HEK293T (cell line): Measurements from ENCODE around the gene PEX7.

Source experiments
- CTCF ChIA-PET: fragments of 350-600 bp; formaldehyde crosslinking; extraction: SDS; loops from one replicate; lab custom pipeline; 2021; ENCODE audit warnings: antibody characterized with exemption, inconsistent platforms; lab: Yijun Ruan, JAX
- POLR2A ChIA-PET: fragments of 350-600 bp; formaldehyde crosslinking; extraction: SDS; loops from one replicate; lab custom pipeline; 2020; ENCODE audit warnings: antibody characterized with exemption, inconsistent platforms; lab: Yijun Ruan, JAX
- DNase-seq: peaks from one replicate; pipeline ENCODE4 v3.0.0; 2012; ENCODE audit warnings: mixed read lengths; ENCODE audit errors: extremely low spot score
- ARNT ChIP-seq: fragments of 450-650 bp; IDR thresholded peaks from 2 replicates; pipeline ENCODE4 v1.6.1; 2017; ENCODE audit warnings: mild to moderate bottlenecking
- BHLHE40 ChIP-seq: fragments of 450-650 bp; IDR thresholded peaks from 2 replicates; pipeline ENCODE4 v1.6.1; 2016; ENCODE audit warnings: mild to moderate bottlenecking, moderate library complexity, borderline replicate concordance
- CTBP1 ChIP-seq: fragments of 450-650 bp; IDR thresholded peaks from 2 replicates; pipeline ENCODE4 v1.6.1; 2016; ENCODE audit warnings: borderline replicate concordance
- ELF4 ChIP-seq: fragments of 450-650 bp; IDR thresholded peaks from 2 replicates; pipeline ENCODE4 v1.6.1; 2017; ENCODE audit warnings: antibody characterized with exemption
- FOXA1 ChIP-seq: fragments of 450-650 bp; IDR thresholded peaks from 2 replicates; pipeline ENCODE4 v1.6.1; 2016; ENCODE audit warnings: mild to moderate bottlenecking
- FOXK2 ChIP-seq: fragments of 450-650 bp; IDR thresholded peaks from 2 replicates; pipeline ENCODE4 v1.6.1; 2016; ENCODE audit warnings: mild to moderate bottlenecking
- FOXM1 ChIP-seq: fragments of 450-650 bp; IDR thresholded peaks from 2 replicates; pipeline ENCODE4 v1.6.1; 2017; ENCODE audit warnings: mild to moderate bottlenecking, borderline replicate concordance
- HDGF ChIP-seq: fragments of 450-650 bp; IDR thresholded peaks from 2 replicates; pipeline ENCODE4 v1.6.1; 2017; ENCODE audit warnings: antibody characterized with exemption, borderline replicate concordance
- L3MBTL2 ChIP-seq: fragments of 450-650 bp; conservative IDR thresholded peaks from 2 replicates; pipeline ENCODE4 v1.6.1; 2016; ENCODE audit warnings: mild to moderate bottlenecking
- LEF1 ChIP-seq: fragments of 450-650 bp; IDR thresholded peaks from 2 replicates; pipeline ENCODE4 v1.6.1; 2017; ENCODE audit warnings: mild to moderate bottlenecking, borderline replicate concordance
- NFRKB ChIP-seq: fragments of 450-650 bp; IDR thresholded peaks from 2 replicates; pipeline ENCODE4 v1.6.1; 2016; ENCODE audit warnings: mild to moderate bottlenecking, moderate library complexity
- SP1 ChIP-seq: fragments of 450-650 bp; IDR thresholded peaks from 2 replicates; pipeline ENCODE4 v1.6.1; 2017
- SUZ12 ChIP-seq: fragments of 450-650 bp; IDR thresholded peaks from 2 replicates; pipeline ENCODE4 v1.6.1; 2016; ENCODE audit warnings: mild to moderate bottlenecking
- TARDBP ChIP-seq: fragments of 450-650 bp; IDR thresholded peaks from 2 replicates; pipeline ENCODE4 v1.6.1; 2016
- ZNF384 ChIP-seq: fragments of 450-650 bp; IDR thresholded peaks from 2 replicates; pipeline ENCODE4 v1.6.1; 2016
- TF ChIP-seq, protein P1 (sequence below): fragments of 450-650 bp; IDR thresholded peaks from 2 replicates; pipeline ENCODE4 v1.6.1; 2016

Gene PEX7

DNA sequence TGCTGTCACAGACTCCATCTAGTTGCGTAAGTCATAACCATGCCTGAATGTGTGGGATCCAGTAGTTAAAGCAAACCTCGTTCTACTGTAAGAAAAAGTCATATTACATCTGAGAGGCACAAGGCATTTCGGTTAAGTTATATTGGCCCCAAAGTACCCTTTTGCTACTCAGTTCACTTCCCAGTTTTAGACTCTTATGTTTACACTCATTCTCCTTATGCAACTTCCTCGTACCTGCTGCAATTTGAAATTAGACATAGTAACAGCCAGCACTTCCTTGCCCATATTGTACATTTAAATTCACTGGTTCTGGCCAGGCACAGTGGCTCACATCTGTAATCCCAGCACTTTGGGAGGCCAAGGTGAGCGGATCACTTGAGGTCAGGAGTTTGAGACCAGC, 37.0 kb downstream of the PEX7 start:
- DNase-seq = no peak
- no peak for TF ChIP-seq ELF4
- no peak for TF ChIP-seq SUZ12
- no peak for TF ChIP-seq ARNT
- no peak for TF ChIP-seq FOXK2
- TF ChIP-seq ZNF384 = no peak
- no peak for TF ChIP-seq TARDBP
- TF ChIP-seq HDGF = no peak
- TF ChIP-seq SP1 = no peak
- no peak for TF ChIP-seq NFRKB
- TF ChIP-seq FOXM1 = no peak
- TF ChIP-seq L3MBTL2 = no peak
- no peak for TF ChIP-seq BHLHE40
- TF ChIP-seq LEF1 = no peak
- TF ChIP-seq FOXA1 = no peak
- TF ChIP-seq CTBP1 = no peak
- TF ChIP-seq, protein P1, sequence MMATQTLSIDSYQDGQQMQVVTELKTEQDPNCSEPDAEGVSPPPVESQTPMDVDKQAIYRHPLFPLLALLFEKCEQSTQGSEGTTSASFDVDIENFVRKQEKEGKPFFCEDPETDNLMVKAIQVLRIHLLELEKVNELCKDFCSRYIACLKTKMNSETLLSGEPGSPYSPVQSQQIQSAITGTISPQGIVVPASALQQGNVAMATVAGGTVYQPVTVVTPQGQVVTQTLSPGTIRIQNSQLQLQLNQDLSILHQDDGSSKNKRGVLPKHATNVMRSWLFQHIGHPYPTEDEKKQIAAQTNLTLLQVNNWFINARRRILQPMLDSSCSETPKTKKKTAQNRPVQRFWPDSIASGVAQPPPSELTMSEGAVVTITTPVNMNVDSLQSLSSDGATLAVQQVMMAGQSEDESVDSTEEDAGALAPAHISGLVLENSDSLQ = no peak
- ChIA-PET CTCF (no interaction called here), POLR2A (no interaction called here)

DNA sequence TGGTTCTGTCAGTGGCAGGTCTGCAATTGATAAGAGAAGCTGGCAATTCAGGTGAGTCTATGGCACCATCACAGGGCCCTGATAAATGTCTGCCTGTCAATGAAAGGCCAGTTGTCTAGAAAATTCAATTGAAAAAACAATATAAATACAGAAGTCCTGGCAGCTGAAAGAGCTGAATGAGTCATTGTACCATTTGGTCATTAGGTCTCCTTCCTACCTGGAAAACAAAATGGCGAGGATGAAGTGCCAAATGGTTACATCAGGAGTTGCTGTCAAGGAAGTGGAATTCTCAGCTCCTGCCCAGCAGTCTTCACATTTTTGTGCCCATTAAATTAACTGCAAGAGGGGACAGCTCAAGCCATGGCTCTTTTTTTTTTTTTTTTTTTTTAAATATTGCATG, 37.7 kb downstream of the PEX7 start:
- TF ChIP-seq ARNT = no peak
- no peak for TF ChIP-seq HDGF
- TF ChIP-seq, protein P1 = no peak
- TF ChIP-seq LEF1 = no peak
- TF ChIP-seq FOXA1 = no peak
- TF ChIP-seq CTBP1 = no peak
- TF ChIP-seq ELF4 = no peak
- no peak for TF ChIP-seq SP1
- TF ChIP-seq BHLHE40 = no peak
- DNase-seq = no peak
- ChIA-PET POLR2A (no interaction called here), CTCF (no interaction called here)

DNA sequence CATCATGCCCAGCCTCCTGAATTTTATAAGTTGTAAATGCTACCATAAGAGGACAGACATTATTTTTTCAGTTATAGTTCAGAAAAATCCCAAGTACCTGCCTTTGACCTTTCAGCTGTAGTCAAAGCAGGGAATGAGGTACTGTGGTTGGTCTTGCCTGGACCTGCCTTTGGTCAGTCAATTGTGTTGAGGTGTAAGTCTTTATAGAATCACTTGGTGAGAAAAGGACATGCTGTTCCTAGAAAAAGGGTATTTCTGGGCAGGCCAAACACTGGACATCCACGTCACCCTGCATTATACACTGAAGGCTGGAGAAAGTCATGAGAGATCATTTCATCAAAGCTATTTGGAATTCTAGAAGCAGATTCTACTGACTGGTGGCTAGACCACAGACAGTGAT, 40.3 kb downstream of the PEX7 start:
- TF ChIP-seq NFRKB (no peak), HDGF (no peak), ZNF384 (no peak), ELF4 (no peak)
- TF ChIP-seq, protein P1 = no peak
- no peak for DNase-seq
- CTCF ChIA-PET = interaction anchor here (0.5 to 0.6 kb wide), 2 partner anchors 9 to 221 kb away, joined by 3 to 4 read pairs; no protein-coding TSS in a partner anchor
- POLR2A ChIA-PET = interaction anchor here (0.6 kb wide), 1 partner anchor 1695 kb away, joined by 3 read pairs; no protein-coding TSS in a partner anchor

DNA sequence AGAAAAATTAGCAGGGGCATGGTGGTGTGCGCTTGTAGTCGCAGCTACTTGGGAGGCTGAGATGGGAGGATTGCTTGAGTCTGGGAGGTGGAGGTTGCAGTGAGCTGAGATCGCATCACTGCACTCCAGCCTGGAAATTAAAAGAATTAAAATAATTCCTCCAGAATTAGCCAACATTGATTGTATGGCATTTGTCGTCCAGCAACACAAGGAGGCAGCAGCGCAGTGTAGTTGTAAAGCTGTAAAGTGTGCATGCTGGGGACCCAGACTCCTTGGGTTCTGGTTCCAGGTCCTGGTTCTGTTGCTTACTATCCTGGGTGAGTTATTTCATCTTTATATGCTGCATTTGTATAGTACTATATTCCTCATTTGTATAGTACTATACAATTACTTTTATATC, 41.4 kb downstream of the PEX7 start:
- DNase-seq = no peak
- ChIA-PET POLR2A (no interaction called here), CTCF (no interaction called here)
- TF ChIP-seq, protein P1 = no peak
- TF ChIP-seq L3MBTL2 = no peak
- no peak for TF ChIP-seq SUZ12
- TF ChIP-seq HDGF = no peak
- no peak for TF ChIP-seq TARDBP
- no peak for TF ChIP-seq FOXM1
- TF ChIP-seq SP1 = no peak
- TF ChIP-seq NFRKB = no peak
- no peak for TF ChIP-seq ELF4
- no peak for TF ChIP-seq ARNT
- TF ChIP-seq LEF1 = no peak
- TF ChIP-seq CTBP1 = no peak
- TF ChIP-seq ZNF384 = no peak

DNA sequence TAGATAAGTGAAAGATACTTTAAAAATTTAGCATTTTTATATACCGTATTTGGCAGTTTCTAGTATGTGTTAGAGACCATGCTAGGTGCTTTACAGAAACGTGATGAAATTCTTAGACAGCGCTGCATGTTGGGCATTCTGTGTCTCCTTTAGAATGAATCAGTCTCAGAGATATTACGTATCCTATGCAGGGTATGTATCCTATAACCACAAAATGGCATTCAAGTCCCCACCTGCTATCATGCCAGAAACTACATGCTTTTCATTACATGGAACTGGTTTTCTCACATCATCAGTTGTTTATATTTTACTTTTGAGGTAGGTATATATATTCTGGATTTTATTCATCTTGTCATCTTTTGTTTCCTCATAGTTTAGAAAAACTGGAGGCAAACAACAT, 42.3 kb downstream of the PEX7 start:
- no peak for DNase-seq
- TF ChIP-seq NFRKB = no peak
- TF ChIP-seq SP1 = no peak
- TF ChIP-seq ZNF384 = no peak
- no peak for TF ChIP-seq TARDBP
- no peak for TF ChIP-seq FOXM1
- no peak for TF ChIP-seq FOXA1
- ChIA-PET CTCF (no interaction called here), POLR2A (no interaction called here)

DNA sequence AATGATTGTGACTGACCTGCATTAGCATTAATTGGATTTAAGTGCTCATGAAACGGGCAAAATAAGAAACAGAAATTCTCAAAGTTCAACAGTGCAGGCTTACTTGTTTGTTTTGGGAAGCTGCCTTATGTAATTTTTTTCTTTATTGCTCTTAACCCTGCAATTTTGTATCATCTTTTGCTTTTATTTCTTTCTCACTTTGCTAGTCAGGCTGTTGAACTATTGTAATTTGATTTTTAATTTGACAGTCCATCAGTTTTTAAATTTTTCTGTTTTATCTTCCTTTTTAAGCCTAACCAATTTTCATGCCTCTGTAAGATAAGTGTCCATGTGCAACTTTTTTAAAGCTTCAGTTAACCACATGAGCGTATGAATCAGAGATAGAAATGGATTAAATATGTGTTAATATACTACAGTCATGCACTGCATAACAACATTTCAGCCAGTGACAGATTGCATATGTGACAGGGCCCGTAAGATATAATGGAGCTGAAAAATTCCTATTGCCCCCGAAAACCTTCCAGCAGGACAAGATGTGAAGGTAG, 44.6 kb downstream of the PEX7 start:
- CTCF ChIA-PET = no interaction called here

More for the DNA sequence above, 44.6 kb downstream of the PEX7 start:
- DNase-seq = no peak
- TF ChIP-seq, protein P1 = no peak
- TF ChIP-seq FOXK2 (no peak), SP1 (no peak), NFRKB (no peak), HDGF (no peak), FOXA1 (no peak), ELF4 (no peak), L3MBTL2 (no peak), CTBP1 (no peak), ARNT (no peak), BHLHE40 (no peak)
- POLR2A ChIA-PET = no interaction called here
